Inferior parietal cortex (tissue), 1 donor: ENCODE measurements around the gene TP53INP2.
"Not testable (repeated sequence)": the region's sequence is repeated elsewhere in the genome, so short reads cannot be mapped to it uniquely, and the experiment has no call there.

Source experiments
- DNase-seq: peaks from one replicate; pipeline ENCODE4 v3.0.0-alpha.2; 2016; ENCODE audit errors: extremely low spot score

Gene TP53INP2

DNA sequence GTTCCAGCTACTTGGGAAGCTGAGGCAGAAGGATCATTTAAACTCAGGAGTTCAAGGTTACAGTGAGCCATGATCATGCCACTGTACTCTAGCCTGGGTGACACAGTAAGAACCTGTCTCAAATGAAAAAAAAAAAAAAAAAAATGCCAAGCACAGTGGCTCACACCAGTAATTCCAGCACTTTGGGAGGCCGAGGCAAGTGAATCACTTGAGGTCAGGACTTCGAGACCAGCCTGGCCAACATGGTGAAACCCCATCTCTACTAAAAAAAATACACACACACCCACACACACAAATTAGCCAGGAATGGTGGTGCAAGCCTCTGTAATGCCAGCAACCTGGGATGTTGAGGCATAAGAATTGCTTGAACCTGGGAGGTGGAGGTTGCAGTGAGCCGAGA, 18.4 kb downstream of the TP53INP2 start:
- not testable (repeated sequence) for DNase-seq

DNA sequence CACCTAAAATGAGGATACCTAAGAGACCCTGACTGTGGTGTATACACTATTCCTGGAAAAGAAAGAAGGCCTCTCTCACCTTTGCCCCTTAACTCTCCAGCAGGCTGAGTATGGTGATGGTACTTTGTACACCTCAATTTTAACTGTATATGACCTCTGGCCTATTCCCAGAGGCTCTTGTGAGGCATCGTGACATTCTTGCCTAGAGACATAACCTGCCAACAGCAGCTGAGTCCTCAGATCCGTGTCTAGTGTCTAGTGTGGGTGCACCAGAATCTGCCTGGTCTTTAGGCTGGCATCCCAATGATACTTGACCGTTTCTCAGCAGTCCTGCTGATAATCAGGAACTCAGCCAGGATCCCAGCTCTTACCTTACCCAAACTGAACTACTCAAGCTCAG, 20.0 kb downstream of the TP53INP2 start:
- no peak for DNase-seq

DNA sequence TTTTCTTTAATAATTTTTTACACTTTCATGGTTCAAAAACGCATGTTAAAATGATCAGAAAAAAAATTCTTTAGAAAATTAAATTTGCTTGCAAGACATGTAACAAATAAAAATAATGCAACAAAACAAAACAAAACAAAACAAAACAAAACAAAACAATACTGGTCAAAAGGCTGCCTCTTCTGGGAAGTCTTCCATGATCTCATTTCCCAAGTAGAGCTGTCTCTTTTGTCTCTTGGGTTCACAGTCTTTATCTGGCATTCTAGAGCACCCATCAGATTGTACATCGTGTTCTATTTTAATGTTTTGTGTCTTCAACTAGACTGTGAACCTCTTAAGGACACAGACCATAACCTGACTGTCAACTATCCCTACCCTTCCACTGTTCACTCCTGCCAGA, 25.3 kb downstream of the TP53INP2 start:
- no peak for DNase-seq

DNA sequence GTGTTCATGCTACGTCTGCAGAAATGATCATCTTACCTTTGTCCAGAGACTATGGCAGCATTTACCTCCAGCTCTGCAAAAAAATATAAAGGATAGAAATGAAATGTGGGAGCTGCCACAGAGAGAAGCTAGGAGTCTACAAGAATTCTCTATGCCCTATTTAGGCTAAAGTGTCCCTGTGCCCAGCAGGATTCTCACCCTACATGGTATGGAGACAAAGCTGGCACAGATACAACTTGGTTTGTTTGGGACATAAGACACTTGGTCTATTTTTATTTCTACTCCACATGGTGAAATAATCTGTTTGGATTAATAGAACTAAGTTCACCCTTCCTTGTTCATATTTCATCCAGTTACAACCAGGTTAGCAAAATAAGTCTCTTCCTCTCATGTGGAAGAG, 28.4 kb downstream of the TP53INP2 start:
- no peak for DNase-seq

DNA sequence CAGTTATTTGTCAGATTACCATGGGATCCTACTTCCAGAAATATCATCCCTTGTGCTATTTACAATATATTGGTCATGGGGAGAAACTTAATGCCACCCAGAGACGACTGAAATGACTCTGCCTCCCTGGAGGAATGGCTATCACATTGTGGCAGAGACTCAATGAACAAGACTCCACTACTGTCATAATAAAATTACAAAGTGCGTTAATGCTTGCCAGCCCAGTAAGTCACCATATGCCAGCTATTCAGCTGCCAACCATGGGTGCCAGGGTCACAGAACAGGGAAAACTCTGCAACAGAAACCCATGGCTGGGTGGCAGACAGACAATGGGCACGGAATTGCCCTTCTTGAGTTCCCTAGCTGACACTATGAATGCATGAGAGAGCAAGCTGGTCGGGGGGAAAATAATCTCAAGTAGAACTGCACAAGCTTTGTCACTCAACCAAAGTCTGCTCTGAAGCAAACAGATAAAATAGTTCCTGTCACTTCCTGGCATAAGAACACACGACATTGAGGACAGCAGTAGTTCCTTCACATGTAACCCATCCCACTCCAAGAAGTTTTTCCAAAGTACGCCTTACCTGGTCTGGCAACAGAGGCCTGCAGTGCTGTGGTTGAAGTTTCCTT, 32.1 kb downstream of the TP53INP2 start:
- no peak for DNase-seq

DNA sequence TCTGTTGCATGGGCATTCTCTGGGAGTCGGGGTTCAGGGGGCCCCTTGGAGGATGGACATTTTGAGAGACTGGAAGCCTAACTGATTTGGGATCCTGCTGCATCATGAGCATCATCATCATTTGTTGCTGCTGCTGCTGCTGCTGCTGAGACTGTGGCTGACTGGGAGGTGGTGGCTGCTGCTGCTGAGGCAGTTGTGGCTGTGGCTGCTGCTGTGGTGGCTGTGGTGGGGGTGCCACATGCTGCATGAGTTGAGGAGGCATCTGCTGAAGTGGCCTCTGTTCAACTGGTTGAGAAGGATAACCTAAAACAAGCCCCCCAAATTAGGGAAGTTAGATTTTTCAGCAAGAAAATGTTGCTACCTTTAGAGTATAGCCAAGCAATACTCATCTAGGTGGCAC, 38.9 kb downstream of the TP53INP2 start:
- DNase-seq: no peak

DNA sequence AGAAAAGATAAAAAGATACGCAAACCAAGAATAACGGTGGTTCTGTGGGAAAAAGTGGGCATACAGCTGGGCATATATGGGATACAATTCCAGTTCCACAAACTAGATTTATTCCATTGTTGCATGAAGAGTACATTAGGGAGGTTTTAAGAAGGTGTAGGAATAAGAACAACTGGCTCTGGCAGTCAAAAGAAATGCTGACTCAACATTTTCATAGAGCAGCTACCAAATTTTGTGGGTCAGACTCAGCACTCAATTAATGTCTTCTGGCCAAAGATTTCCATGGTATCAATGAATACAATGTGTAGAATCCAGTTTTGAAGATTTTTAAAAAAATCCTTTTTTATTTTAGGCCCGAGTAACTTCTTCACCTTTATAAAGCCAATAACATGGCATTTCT, 40.2 kb downstream of the TP53INP2 start:
- no peak for DNase-seq

DNA sequence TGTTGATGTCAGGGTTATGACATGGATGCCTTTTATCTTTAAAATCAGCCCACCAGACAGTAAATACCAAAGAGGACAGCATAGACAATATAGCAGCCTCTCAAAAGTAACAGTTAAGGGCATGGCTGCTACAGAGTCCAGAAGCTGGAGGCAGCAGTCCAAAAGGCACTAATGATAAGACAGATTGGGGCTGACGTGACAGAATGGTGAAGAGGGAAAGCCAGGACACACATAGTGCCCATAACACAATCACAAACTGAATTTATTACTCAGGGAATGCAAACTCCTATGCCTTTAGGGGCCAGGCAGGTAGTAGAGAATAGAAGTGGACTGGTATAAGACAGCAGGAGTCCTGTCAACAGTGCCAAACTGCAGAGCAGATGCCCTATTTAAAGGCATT, 40.7 kb downstream of the TP53INP2 start:
- no peak for DNase-seq

DNA sequence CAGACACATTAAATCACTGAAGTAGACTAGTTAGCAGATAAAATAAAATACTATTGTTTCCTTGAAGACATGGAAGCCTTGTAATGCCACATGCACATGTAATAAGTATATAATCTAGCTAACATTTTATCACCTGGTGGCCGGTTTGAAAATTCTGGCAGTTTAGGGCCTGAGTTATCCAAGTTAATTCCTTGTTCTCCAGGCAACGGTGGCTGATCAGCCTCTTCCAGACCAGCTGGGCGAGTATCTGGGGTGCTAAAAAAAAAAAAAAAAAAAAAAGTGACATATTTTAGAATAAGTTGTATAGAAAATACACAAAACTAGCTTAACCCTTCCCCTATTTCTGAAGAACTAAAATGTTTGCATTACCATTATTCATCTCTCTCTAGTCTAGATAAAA, 42.5 kb downstream of the TP53INP2 start:
- DNase-seq: no peak

DNA sequence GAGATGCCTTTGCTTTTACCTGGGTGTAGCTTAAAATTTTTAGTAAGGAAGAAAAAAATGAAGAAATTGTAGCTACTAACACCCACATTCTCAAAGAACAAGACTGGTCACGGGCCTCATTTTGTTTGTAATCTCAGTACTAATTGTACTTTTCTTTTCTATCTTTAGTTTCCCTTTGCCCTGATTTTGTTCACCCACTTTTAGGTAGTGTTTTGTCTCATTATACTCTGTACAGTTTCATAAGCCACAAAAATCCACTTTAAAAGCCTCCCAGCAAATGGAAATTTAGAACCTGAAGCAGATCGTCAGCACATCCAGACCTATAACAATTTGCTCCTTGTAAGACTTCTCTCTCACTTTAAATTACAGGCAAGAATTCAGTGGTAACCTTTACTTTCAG, 43.3 kb downstream of the TP53INP2 start:
- no peak for DNase-seq

DNA sequence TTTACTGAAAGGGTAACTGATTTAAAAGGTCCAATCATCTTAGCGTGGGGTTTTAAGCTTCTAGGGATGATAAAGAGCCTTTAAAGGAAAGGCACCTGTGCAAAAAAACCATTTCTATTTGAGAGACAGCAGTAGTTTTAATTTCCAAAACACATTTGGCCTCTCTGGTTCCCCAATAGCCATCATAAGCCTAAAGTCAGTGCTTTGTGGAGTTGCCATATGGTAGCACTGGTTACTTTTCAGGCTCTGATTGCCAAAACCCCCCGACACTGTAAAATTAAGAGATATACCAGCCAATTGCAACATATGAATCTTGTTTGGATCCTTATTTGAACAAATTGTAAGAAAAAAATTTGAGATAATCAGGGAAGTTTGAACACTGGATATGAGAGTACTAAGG, 44.6 kb downstream of the TP53INP2 start:
- DNase-seq: no peak

DNA sequence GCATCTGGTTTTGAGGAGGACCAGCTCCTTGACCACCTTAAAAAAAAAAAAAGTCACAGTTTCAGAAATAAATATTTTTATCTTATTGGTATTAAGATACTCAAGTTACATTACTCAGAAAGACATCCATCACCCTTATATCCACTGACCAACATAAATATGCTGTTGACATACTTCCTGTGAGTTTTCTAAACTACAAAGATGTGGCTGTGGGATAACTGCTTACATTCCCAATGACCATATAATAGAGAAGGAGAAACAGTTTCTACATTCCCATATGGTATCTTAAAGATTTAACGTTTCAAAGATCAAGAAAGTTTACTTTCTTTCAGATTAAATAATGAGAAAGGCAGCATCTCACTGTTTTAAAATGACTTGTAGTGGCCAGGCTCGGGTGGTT, 46.3 kb downstream of the TP53INP2 start:
- DNase-seq: no peak

DNA sequence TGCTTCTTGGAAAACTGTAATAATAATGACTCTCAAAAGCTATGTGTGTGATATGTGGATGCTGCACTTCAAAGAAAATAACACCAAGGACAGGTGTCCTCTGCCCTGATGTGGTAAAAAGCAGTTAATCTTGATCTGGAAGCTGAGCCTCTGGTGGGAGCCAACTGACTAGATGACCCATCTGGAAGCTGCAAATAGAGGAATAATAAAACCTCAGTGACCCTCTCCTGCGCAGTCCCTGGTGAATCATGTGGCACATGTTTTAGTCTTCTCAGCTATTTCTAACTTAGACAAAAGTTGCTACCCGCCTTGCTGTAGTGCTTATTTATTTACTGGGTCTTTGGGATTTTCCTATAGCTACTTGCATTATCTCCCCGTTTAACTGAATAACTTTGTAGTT, 47.3 kb downstream of the TP53INP2 start:
- no peak for DNase-seq

DNA sequence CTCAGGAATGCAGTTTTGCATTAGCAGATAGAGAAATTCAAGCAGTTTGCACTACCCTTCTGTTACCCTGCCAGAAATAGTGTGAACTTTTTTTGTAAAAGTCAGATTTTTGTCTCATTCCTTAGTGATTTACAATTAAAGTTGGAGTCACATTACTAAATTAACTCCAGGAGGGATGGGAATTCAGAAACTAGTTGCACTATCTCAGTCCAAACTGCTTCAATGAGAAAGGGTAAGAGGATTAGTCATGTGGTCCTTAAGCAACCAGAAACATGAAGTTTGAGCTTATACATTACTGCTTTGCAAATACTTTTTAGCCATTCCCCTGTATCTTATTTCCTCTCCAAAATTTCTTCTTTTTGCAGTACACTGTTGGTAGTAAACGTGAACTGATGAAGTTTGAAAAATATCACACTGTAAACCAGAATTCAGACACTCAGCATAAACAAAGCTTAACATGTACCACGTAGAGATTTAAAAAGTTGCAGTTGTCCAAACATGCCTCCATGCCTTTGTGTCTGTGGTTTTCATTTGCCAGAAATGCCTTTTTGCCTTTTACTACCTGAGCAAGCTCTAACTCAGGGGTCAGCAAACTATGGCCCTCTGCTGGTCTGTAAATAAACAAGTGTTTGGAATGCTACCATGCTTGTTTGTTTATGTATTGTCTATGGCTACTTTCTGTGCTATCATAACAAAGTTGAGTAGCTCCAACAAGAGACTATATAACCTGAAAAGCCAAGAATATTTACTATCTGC, 49.7 kb downstream of the TP53INP2 start:
- DNase-seq: no peak

DNA sequence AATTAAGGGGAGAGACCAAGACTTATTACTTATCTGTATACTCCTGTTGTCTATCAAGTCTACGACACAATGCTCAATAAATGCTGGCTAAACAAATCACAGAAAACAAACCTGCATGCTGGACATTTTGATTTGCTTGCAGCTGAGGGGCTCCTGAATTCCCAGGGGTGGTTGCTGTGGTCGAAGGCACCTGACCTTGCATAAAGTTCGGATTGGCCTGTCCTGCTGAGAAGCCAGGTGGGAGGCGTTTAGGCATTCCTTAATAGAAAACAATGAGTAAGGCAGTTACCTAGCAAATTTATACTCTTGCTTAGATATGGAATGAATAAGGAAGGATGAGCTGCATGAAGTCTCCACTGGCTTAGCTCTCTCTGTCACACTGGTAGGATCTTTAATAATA, 50.5 kb downstream of the TP53INP2 start:
- no peak for DNase-seq

DNA sequence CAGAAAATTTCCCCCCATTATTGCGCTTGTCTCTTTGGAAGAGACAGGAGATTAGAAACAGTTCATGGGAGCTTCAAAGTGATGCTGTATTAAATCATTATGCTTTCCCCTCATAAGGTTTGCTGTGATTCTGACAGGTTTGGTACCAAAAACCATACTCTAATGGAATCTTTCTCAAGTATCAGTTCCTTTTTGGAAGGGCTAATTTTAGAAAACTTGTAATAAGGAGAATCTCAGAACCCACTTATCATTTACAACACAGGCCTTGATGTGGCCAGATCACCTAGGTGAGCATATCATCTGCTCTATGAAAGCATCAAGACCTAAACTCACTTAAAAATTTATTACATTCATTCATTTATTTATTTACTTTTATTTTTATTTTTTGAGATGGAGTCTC, 51.2 kb downstream of the TP53INP2 start:
- DNase-seq: no peak

DNA sequence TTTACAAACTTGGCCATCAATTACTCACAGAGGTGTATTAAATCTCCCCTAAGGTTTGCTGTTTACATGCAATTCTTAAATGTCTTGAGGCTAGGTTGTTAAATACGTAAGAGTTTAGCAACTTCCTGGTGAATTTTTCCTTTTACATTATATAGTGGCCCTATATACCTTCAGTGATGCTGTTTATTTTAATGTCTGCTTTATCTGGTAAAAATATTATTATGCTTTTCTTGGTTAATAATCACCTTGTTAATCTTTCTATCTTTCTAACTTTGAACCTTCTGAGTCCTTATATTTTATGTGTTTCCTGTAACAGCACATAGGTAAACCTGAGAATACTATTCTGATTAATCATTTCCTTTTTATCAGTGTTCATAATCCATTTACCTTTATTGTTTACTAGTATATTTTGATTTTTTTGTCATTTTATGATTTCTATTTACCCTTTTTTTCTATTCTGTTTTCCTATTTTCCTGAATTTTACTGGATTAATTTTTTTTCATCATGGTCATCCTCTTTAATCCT, 57.9 kb downstream of the TP53INP2 start:
- DNase-seq: no peak
